ENCODE data around the gene SPINT2.

GRCh38 chr19:38320969-38321339 is 56.6 kb downstream of the SPINT2 start:
- TF ChIP-seq CTCF (IDR thresholded peaks at IDR 0.05; ENCODE audit: poor library complexity, severe bottlenecking) (no peak), EP300 (conservative IDR thresholded peaks at IDR 0.05; ENCODE audit: poor library complexity, severe bottlenecking) (no peak), POLR2AphosphoS5 (IDR thresholded peaks at IDR 0.05) (no peak), EZH2 (IDR thresholded peaks at IDR 0.05; ENCODE audit: borderline replicate concordance, insufficient read depth, low read length, poor library complexity, severe bottlenecking) (no peak), MXI1 (conservative IDR thresholded peaks at IDR 0.05; ENCODE audit: poor library complexity, severe bottlenecking) (no peak), RAD21 (conservative IDR thresholded peaks at IDR 0.05) (no peak)
- TF ChIP-seq, protein P1, sequence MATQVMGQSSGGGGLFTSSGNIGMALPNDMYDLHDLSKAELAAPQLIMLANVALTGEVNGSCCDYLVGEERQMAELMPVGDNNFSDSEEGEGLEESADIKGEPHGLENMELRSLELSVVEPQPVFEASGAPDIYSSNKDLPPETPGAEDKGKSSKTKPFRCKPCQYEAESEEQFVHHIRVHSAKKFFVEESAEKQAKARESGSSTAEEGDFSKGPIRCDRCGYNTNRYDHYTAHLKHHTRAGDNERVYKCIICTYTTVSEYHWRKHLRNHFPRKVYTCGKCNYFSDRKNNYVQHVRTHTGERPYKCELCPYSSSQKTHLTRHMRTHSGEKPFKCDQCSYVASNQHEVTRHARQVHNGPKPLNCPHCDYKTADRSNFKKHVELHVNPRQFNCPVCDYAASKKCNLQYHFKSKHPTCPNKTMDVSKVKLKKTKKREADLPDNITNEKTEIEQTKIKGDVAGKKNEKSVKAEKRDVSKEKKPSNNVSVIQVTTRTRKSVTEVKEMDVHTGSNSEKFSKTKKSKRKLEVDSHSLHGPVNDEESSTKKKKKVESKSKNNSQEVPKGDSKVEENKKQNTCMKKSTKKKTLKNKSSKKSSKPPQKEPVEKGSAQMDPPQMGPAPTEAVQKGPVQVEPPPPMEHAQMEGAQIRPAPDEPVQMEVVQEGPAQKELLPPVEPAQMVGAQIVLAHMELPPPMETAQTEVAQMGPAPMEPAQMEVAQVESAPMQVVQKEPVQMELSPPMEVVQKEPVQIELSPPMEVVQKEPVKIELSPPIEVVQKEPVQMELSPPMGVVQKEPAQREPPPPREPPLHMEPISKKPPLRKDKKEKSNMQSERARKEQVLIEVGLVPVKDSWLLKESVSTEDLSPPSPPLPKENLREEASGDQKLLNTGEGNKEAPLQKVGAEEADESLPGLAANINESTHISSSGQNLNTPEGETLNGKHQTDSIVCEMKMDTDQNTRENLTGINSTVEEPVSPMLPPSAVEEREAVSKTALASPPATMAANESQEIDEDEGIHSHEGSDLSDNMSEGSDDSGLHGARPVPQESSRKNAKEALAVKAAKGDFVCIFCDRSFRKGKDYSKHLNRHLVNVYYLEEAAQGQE (IDR thresholded peaks at IDR 0.05; ENCODE audit: borderline replicate concordance) = no peak
